ENCODE data around the gene CDHR2.

DNA sequence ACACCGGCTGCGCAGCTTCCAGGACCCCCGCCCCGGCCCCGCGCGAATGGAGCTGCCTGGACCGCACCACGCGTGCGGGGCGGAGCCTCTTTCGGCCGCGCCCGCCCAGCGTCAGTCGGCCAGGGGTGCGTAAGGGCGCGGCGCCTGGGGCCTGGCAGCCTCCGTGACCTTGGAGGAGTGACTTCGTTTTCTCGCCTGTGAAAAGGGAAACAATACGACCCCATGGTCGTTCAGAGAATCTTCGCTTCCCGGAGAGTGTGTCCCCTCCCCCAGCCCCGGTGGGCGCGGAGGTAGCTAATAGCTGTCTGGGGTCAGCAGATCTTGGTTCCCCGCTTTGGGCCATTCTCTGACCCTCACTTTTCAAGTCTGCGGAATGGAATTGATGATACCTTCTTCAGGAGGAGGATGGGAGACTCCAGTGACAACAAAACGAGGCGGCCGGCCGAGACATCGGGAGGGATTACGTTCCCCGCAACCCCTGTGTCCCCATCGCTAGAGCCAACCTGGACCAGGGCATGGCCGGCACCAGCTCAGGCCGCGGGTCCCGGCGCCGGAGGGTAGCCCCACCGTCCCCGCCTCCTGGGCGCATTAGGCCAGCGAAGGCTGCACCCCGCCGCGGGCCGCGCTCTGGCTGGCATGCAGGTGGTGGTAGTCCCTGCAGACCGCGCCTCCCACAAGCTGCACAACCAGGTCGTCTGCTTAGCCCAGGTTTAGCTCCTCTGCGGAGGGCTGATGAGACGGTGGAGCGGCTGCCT, 5.5 kb upstream of the CDHR2 start:
- TF ChIP-seq, protein P1, sequence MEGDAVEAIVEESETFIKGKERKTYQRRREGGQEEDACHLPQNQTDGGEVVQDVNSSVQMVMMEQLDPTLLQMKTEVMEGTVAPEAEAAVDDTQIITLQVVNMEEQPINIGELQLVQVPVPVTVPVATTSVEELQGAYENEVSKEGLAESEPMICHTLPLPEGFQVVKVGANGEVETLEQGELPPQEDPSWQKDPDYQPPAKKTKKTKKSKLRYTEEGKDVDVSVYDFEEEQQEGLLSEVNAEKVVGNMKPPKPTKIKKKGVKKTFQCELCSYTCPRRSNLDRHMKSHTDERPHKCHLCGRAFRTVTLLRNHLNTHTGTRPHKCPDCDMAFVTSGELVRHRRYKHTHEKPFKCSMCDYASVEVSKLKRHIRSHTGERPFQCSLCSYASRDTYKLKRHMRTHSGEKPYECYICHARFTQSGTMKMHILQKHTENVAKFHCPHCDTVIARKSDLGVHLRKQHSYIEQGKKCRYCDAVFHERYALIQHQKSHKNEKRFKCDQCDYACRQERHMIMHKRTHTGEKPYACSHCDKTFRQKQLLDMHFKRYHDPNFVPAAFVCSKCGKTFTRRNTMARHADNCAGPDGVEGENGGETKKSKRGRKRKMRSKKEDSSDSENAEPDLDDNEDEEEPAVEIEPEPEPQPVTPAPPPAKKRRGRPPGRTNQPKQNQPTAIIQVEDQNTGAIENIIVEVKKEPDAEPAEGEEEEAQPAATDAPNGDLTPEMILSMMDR (IDR thresholded peaks at IDR 0.05; ENCODE audit: low read length), result no peak
- TF ChIP-seq EZH2 (IDR thresholded peaks at IDR 0.05; ENCODE audit: borderline replicate concordance, low read length), result no peak

Measured in OCI-LY1 (cell line).